ENCODE measurements around the gene FGD5. TPM values are rescaled to one million over a fixed set of nuclear protein-coding genes. Genes with fewer than 3 reads are reported as not detected.

FGD5 gene
- polyA plus RNA-seq, 3 donors, result 0.03 TPM; not detected in 2

GRCh38 chr3:14769544-14770325 is 49.0 kb upstream of the FGD5 start:
- H3K36me3 ChIP-seq (replicated peaks in 1 of 2; ENCODE audit: control insufficient read depth in 1 of 2, insufficient read depth in 2 of 2, low read length in 2 of 2), result no peaks in the 10 kb centered on the region
- H3K4me1 ChIP-seq (ENCODE audit: control insufficient read depth in 1 of 2, insufficient read depth in 2 of 2, low read length in 2 of 2), result no peaks in the 10 kb centered on the region
- H3K27ac ChIP-seq (ENCODE audit: low read depth in 1 of 2, low read length in 2 of 2), result no peak overlapping the region
- Mint-ChIP-seq H3K27me3 (ENCODE audit: low read depth in 3 of 3) (peaks cover 0 to 2% (median 1%) of the 10 kb centered on the region in 3 donors), H3K4me3 (no peak overlapping the region), H3K27ac (no peak overlapping the region), H3K4me1 (peaks cover 3% of the 10 kb centered on the region), H3K36me3 (no peaks in the 10 kb centered on the region), H3K9me3 (no peaks in the 10 kb centered on the region)
- no peaks in the 10 kb centered on the region for H3K9me3 ChIP-seq (replicated peaks in 1 of 2; ENCODE audit: control insufficient read depth in 1 of 2, insufficient read depth in 1 of 2, low read length in 2 of 2)
- no peak overlapping the region for H3K4me2 ChIP-seq (replicated peaks; ENCODE audit: extremely low read depth, low read length, poor library complexity, severe bottlenecking)
- H2AFZ ChIP-seq (ENCODE audit: insufficient read depth, low read depth, low read length, poor library complexity, severe bottlenecking), result no peak overlapping the region
- intact Hi-C loops (cut with micrococcal nuclease), result no loop called here
- no peaks in the 10 kb centered on the region for H3K27me3 ChIP-seq (ENCODE audit: control insufficient read depth in 2 of 2, insufficient read depth in 2 of 2, low read length in 2 of 2)
- no peak overlapping the region for H3K4me3 ChIP-seq (replicated peaks in 1 of 3; ENCODE audit: low read depth in 2 of 3, low read length in 3 of 3)
- no peaks in the 10 kb centered on the region for H3K79me2 ChIP-seq (ENCODE audit: insufficient read depth, low read length)
- no peaks in the 10 kb centered on the region for H4K20me1 ChIP-seq (ENCODE audit: insufficient read depth, low read length)
- no peak for DNase-seq
- TF ChIP-seq, protein P1, sequence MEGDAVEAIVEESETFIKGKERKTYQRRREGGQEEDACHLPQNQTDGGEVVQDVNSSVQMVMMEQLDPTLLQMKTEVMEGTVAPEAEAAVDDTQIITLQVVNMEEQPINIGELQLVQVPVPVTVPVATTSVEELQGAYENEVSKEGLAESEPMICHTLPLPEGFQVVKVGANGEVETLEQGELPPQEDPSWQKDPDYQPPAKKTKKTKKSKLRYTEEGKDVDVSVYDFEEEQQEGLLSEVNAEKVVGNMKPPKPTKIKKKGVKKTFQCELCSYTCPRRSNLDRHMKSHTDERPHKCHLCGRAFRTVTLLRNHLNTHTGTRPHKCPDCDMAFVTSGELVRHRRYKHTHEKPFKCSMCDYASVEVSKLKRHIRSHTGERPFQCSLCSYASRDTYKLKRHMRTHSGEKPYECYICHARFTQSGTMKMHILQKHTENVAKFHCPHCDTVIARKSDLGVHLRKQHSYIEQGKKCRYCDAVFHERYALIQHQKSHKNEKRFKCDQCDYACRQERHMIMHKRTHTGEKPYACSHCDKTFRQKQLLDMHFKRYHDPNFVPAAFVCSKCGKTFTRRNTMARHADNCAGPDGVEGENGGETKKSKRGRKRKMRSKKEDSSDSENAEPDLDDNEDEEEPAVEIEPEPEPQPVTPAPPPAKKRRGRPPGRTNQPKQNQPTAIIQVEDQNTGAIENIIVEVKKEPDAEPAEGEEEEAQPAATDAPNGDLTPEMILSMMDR (IDR thresholded peaks at IDR 0.05), result no peak
- 91% methylated on average over 8 of the region's 11 CpGs for WGBS (ENCODE audit: insufficient coverage)
- H3K9ac ChIP-seq (ENCODE audit: insufficient read depth, low read length, poor library complexity, severe bottlenecking), result no peak overlapping the region

- TF ChIP-seq, protein P1 (IDR thresholded peaks at IDR 0.05), result no peak
- intact Hi-C loops (cut with micrococcal nuclease), result no loop called here
- no peak overlapping the region for H3K4me2 ChIP-seq (replicated peaks; ENCODE audit: extremely low read depth, low read length, poor library complexity, severe bottlenecking)
- Mint-ChIP-seq H3K27ac (no peak overlapping the region), H3K4me1 (peaks cover 3% of the 10 kb centered on the region), H3K27me3 (ENCODE audit: low read depth in 3 of 3) (peaks cover 0 to 2% (median 0%) of the 10 kb centered on the region in 3 donors), H3K36me3 (no peaks in the 10 kb centered on the region), H3K4me3 (no peak overlapping the region), H3K9me3 (no peaks in the 10 kb centered on the region)
- no peaks in the 10 kb centered on the region for H3K9me3 ChIP-seq (replicated peaks in 1 of 2; ENCODE audit: control insufficient read depth in 1 of 2, insufficient read depth in 1 of 2, low read length in 2 of 2)
- H3K36me3 ChIP-seq (replicated peaks in 1 of 2; ENCODE audit: control insufficient read depth in 1 of 2, insufficient read depth in 2 of 2, low read length in 2 of 2), result no peaks in the 10 kb centered on the region
- no peaks in the 10 kb centered on the region for H3K4me1 ChIP-seq (ENCODE audit: control insufficient read depth in 1 of 2, insufficient read depth in 2 of 2, low read length in 2 of 2)
- no peak overlapping the region for H3K27ac ChIP-seq (ENCODE audit: low read depth in 1 of 2, low read length in 2 of 2)
- H3K9ac ChIP-seq (ENCODE audit: insufficient read depth, low read length, poor library complexity, severe bottlenecking), result no peak overlapping the region
- no peak overlapping the region for H2AFZ ChIP-seq (ENCODE audit: insufficient read depth, low read depth, low read length, poor library complexity, severe bottlenecking)
- DNase-seq, result no peak
- H3K4me3 ChIP-seq (replicated peaks in 1 of 3; ENCODE audit: low read depth in 2 of 3, low read length in 3 of 3), result no peak overlapping the region
- H3K27me3 ChIP-seq (ENCODE audit: control insufficient read depth in 2 of 2, insufficient read depth in 2 of 2, low read length in 2 of 2), result no peaks in the 10 kb centered on the region
- no peaks in the 10 kb centered on the region for H3K79me2 ChIP-seq (ENCODE audit: insufficient read depth, low read length)
- WGBS (ENCODE audit: insufficient coverage), result 90% methylated on average over 5 of the region's 7 CpGs
- H4K20me1 ChIP-seq (ENCODE audit: insufficient read depth, low read length), result no peaks in the 10 kb centered on the region
These were observed 48.2 kb upstream of the FGD5 start for GRCh38 chr3:14770591-14770990.
